ENCODE data around the gene STARD13.
A peak's percentile ranks its signal among the peaks of the same experiment; 100 is the strongest.

The STARD13 gene

GRCh38 chr13:33110713-33111413 lies 174.7 kb downstream of the STARD13 start:
- no peak for TF ChIP-seq FOXM1 (IDR thresholded peaks at IDR 0.05; ENCODE audit: borderline replicate concordance, low read depth)
- no peak for TF ChIP-seq TEAD4 (IDR thresholded peaks at IDR 0.05)
- TF ChIP-seq, protein P1, sequence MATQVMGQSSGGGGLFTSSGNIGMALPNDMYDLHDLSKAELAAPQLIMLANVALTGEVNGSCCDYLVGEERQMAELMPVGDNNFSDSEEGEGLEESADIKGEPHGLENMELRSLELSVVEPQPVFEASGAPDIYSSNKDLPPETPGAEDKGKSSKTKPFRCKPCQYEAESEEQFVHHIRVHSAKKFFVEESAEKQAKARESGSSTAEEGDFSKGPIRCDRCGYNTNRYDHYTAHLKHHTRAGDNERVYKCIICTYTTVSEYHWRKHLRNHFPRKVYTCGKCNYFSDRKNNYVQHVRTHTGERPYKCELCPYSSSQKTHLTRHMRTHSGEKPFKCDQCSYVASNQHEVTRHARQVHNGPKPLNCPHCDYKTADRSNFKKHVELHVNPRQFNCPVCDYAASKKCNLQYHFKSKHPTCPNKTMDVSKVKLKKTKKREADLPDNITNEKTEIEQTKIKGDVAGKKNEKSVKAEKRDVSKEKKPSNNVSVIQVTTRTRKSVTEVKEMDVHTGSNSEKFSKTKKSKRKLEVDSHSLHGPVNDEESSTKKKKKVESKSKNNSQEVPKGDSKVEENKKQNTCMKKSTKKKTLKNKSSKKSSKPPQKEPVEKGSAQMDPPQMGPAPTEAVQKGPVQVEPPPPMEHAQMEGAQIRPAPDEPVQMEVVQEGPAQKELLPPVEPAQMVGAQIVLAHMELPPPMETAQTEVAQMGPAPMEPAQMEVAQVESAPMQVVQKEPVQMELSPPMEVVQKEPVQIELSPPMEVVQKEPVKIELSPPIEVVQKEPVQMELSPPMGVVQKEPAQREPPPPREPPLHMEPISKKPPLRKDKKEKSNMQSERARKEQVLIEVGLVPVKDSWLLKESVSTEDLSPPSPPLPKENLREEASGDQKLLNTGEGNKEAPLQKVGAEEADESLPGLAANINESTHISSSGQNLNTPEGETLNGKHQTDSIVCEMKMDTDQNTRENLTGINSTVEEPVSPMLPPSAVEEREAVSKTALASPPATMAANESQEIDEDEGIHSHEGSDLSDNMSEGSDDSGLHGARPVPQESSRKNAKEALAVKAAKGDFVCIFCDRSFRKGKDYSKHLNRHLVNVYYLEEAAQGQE (IDR thresholded peaks at IDR 0.05; ENCODE audit: low read depth) = no peak
- TF ChIP-seq YY1 (IDR thresholded peaks at IDR 0.05; ENCODE audit: low read depth) = no peak
- no peak for TF ChIP-seq NFIC (IDR thresholded peaks at IDR 0.05)
- no peak for TF ChIP-seq RAD21 (IDR thresholded peaks at IDR 0.05; ENCODE audit: low read depth)
- no peak for TF ChIP-seq EGR1 (IDR thresholded peaks at IDR 0.05)
- TF ChIP-seq, protein P2, sequence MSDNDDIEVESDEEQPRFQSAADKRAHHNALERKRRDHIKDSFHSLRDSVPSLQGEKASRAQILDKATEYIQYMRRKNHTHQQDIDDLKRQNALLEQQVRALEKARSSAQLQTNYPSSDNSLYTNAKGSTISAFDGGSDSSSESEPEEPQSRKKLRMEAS (IDR thresholded peaks at IDR 0.05) = no peak
- TF ChIP-seq, protein P3, sequence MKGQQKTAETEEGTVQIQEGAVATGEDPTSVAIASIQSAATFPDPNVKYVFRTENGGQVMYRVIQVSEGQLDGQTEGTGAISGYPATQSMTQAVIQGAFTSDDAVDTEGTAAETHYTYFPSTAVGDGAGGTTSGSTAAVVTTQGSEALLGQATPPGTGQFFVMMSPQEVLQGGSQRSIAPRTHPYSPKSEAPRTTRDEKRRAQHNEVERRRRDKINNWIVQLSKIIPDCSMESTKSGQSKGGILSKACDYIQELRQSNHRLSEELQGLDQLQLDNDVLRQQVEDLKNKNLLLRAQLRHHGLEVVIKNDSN (IDR thresholded peaks at IDR 0.05) = no peak
- no peak for TF ChIP-seq TAF1 (IDR thresholded peaks at IDR 0.05; ENCODE audit: low read depth)
- no peak for TF ChIP-seq CEBPB (IDR thresholded peaks at IDR 0.05)
- no peak for TF ChIP-seq ZBTB7A (IDR thresholded peaks at IDR 0.05; ENCODE audit: low read depth)
- TF ChIP-seq CREB1 (IDR thresholded peaks at IDR 0.05; ENCODE audit: low read depth) = no peak
- TF ChIP-seq TCF12 (IDR thresholded peaks at IDR 0.05; ENCODE audit: low read depth) = no peak
- TF ChIP-seq EP300 (IDR thresholded peaks at IDR 0.05; ENCODE audit: borderline replicate concordance) = no peak

DNA sequence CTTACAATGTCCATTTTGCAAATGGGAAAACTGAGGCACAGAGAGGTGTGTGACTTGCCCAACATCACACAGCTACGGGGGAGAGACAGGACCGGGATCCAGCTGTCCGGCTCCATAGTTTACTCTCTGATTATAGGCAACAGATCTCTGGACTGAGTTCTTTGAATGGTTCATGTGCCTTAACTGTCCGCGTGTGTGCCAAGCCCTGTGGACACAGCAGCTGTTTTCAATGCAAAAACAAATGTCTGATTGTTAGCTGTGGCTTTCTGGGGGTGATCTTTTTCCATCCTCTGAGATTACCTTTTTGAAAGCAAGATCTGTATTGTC lies 175.2 kb downstream of the STARD13 start:
- no peak for TF ChIP-seq RAD21 (IDR thresholded peaks at IDR 0.05; ENCODE audit: low read depth)
- no peak for TF ChIP-seq EP300 (IDR thresholded peaks at IDR 0.05; ENCODE audit: borderline replicate concordance)
- TF ChIP-seq TCF12 (IDR thresholded peaks at IDR 0.05; ENCODE audit: low read depth) = no peak
- no peak for TF ChIP-seq ZBTB7A (IDR thresholded peaks at IDR 0.05; ENCODE audit: low read depth)
- TF ChIP-seq TAF1 (IDR thresholded peaks at IDR 0.05; ENCODE audit: low read depth) = no peak
- TF ChIP-seq, protein P1 (IDR thresholded peaks at IDR 0.05; ENCODE audit: low read depth) = no peak
- TF ChIP-seq CEBPB (IDR thresholded peaks at IDR 0.05) = no peak
- TF ChIP-seq EGR1 (IDR thresholded peaks at IDR 0.05) = no peak
- TF ChIP-seq, protein P3 (IDR thresholded peaks at IDR 0.05) = no peak
- TF ChIP-seq YY1 (IDR thresholded peaks at IDR 0.05; ENCODE audit: low read depth) = no peak
- no peak for TF ChIP-seq CREB1 (IDR thresholded peaks at IDR 0.05; ENCODE audit: low read depth)
- no peak for TF ChIP-seq FOXM1 (IDR thresholded peaks at IDR 0.05; ENCODE audit: borderline replicate concordance, low read depth)
- no peak for TF ChIP-seq TEAD4 (IDR thresholded peaks at IDR 0.05)
- TF ChIP-seq, protein P2 (IDR thresholded peaks at IDR 0.05) = no peak
- TF ChIP-seq NFIC (IDR thresholded peaks at IDR 0.05) = no peak

DNA sequence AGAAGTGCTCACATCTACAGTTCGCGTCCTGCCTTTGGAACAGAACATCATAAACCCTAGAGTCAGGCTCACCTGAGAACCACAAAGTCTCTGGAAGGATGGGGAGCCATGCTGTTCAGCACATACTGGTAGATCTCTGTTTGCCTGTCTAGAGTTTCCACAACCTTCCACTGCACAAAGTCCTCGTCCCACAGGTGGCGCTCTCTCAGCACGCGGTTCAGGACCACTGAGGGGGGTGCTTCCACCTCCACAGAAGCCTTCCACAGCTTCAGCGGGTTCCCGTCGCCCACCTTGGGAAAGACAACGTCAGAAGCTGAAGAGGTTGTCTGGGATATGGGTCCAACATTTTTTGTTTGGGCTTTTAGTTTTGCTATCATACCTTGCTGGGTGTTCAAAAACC lies 175.8 kb downstream of the STARD13 start:
- TF ChIP-seq TEAD4 (IDR thresholded peaks at IDR 0.05) (no peak), CREB1 (IDR thresholded peaks at IDR 0.05; ENCODE audit: low read depth) (no peak), YY1 (IDR thresholded peaks at IDR 0.05; ENCODE audit: low read depth) (no peak), NFIC (IDR thresholded peaks at IDR 0.05) (no peak), RAD21 (IDR thresholded peaks at IDR 0.05; ENCODE audit: low read depth) (peak; percentile 49)

GRCh38 chr13:33109271-33109697 lies 176.3 kb downstream of the STARD13 start:
- TF ChIP-seq EGR1 (IDR thresholded peaks at IDR 0.05) (no peak), NFIC (IDR thresholded peaks at IDR 0.05) (no peak), CREB1 (IDR thresholded peaks at IDR 0.05; ENCODE audit: low read depth) (no peak), ZBTB7A (IDR thresholded peaks at IDR 0.05; ENCODE audit: low read depth) (no peak), TEAD4 (IDR thresholded peaks at IDR 0.05) (no peak), EP300 (IDR thresholded peaks at IDR 0.05; ENCODE audit: borderline replicate concordance) (no peak), TCF12 (IDR thresholded peaks at IDR 0.05; ENCODE audit: low read depth) (no peak), RAD21 (IDR thresholded peaks at IDR 0.05; ENCODE audit: low read depth) (no peak), FOXM1 (IDR thresholded peaks at IDR 0.05; ENCODE audit: borderline replicate concordance, low read depth) (no peak), TAF1 (IDR thresholded peaks at IDR 0.05; ENCODE audit: low read depth) (no peak), YY1 (IDR thresholded peaks at IDR 0.05; ENCODE audit: low read depth) (no peak), CEBPB (IDR thresholded peaks at IDR 0.05) (no peak)
- TF ChIP-seq, protein P1 (IDR thresholded peaks at IDR 0.05; ENCODE audit: low read depth) = no peak
- TF ChIP-seq, protein P3 (IDR thresholded peaks at IDR 0.05) = no peak
- TF ChIP-seq, protein P2 (IDR thresholded peaks at IDR 0.05) = no peak

Measured in Ishikawa (cell line).